Activated CD4-positive, alpha-beta memory T cell treated with anti-CD3 and anti-CD28 coated beads for 36 hours (primary cell): ENCODE measurements around the gene SRPK3. TPM values are rescaled to one million over a fixed set of nuclear protein-coding genes. Genes with fewer than 3 reads are reported as not detected.

Experiments used
- CTCF ChIA-PET: fragments of 350-600 bp; sonication (Branson Sonifier 250); formaldehyde crosslinking; loops from one replicate; lab custom pipeline; 2021; ENCODE audit warnings: antibody characterized with exemption, inconsistent platforms; lab: Charles Lee
- POLR2A ChIA-PET: fragments of 350-600 bp; sonication (Branson Sonifier 250); formaldehyde crosslinking; loops from one replicate; lab custom pipeline; 2021; ENCODE audit warnings: antibody characterized with exemption; lab: Charles Lee
- DNase-seq: peaks from one replicate; pipeline ENCODE4 v3.0.0-alpha.2; 2020
- H3K27ac Mint-ChIP-seq: one replicate; pipeline ENCODE4 v1.8.0; 2021; ENCODE audit warnings: mixed read lengths
- H3K27me3 Mint-ChIP-seq: one replicate; pipeline ENCODE4 v1.8.0; 2021; ENCODE audit warnings: mixed read lengths
- H3K36me3 Mint-ChIP-seq: one replicate; pipeline ENCODE4 v1.8.0; 2021; ENCODE audit warnings: mixed read lengths
- H3K4me1 Mint-ChIP-seq: one replicate; pipeline ENCODE4 v1.8.0; 2021; ENCODE audit warnings: low read depth, mixed read lengths
- H3K4me3 Mint-ChIP-seq: one replicate; pipeline ENCODE4 v1.8.0; 2021; ENCODE audit warnings: mild to moderate bottlenecking, mixed read lengths
- H3K9me3 Mint-ChIP-seq: one replicate; pipeline ENCODE4 v1.8.0; 2021; ENCODE audit warnings: mixed read lengths
- intact Hi-C: fragments of 100-400 bp; cut with micrococcal nuclease; formaldehyde crosslinking; loops from one replicate; pipeline ENCODE4 v1.15.1; 2023
- total RNA-seq, 2 experiments: library from RNA; stranded (reverse); gene quantifications; one replicate each; pipeline ENCODE4 v1.2.3, GENCODE V29; 2021

Gene SRPK3
- total RNA-seq, 2 experiments from 2014 or later = not detected

GRCh38 chrX:153825042-153825441 is 44.2 kb downstream of the SRPK3 start:
- peaks cover 42% of the 10 kb centered on the region for H3K4me1 Mint-ChIP-seq
- ChIA-PET POLR2A (no interaction called here), CTCF (no interaction called here)
- no peaks in the 10 kb centered on the region for H3K9me3 Mint-ChIP-seq
- no peak for DNase-seq
- no peaks in the 10 kb centered on the region for H3K36me3 Mint-ChIP-seq
- H3K27ac Mint-ChIP-seq = no peak overlapping the region
- H3K27me3 Mint-ChIP-seq = no peaks in the 10 kb centered on the region
- intact Hi-C loops = no loop called here
- H3K4me3 Mint-ChIP-seq = no peak overlapping the region

GRCh38 chrX:153827016-153827415 is 46.2 kb downstream of the SRPK3 start:
- intact Hi-C loops = no loop called here
- no peaks in the 10 kb centered on the region for H3K27me3 Mint-ChIP-seq
- CTCF ChIA-PET = no interaction called here
- H3K4me1 Mint-ChIP-seq = peaks cover 28% of the 10 kb centered on the region
- no peak overlapping the region for H3K4me3 Mint-ChIP-seq
- no peak overlapping the region for H3K27ac Mint-ChIP-seq
- POLR2A ChIA-PET = no interaction called here
- H3K9me3 Mint-ChIP-seq = no peaks in the 10 kb centered on the region
- H3K36me3 Mint-ChIP-seq = no peaks in the 10 kb centered on the region
- no peak for DNase-seq

- no peaks in the 10 kb centered on the region for H3K27me3 Mint-ChIP-seq
- H3K4me1 Mint-ChIP-seq = peaks cover 21% of the 10 kb centered on the region
- no peaks in the 10 kb centered on the region for H3K9me3 Mint-ChIP-seq
- H3K4me3 Mint-ChIP-seq = no peak overlapping the region
- ChIA-PET POLR2A (no interaction called here), CTCF (no interaction called here)
- H3K27ac Mint-ChIP-seq = no peak overlapping the region
- DNase-seq = no peak
- H3K36me3 Mint-ChIP-seq = no peaks in the 10 kb centered on the region
- intact Hi-C loops = no loop called here
Observed at GRCh38 chrX:153827903-153828302, 47.1 kb downstream of the SRPK3 start.

DNA sequence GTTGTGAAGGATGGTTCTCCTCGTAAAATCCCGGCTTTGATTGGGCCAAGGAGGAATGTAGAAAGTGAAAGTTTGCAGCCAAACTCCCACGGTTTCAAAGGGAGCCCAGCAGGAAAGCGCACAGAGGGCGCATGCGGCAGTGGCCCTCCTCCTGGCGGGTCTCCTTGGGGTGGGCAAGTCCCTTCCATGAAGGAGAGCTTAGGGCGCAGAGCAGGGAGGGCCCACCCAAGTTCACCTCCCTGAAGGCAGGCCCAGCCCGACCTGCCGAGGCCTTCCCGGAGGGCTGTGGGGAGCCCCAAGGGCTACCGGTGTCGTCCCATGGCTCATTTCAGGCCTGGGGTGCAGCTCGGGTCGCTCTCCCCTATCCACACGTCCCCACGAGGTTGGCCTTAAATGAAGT is 47.5 kb downstream of the SRPK3 start:
- CTCF ChIA-PET = no interaction called here
- no peak for DNase-seq
- Mint-ChIP-seq H3K4me1 (peaks cover 21% of the 10 kb centered on the region), H3K27me3 (no peaks in the 10 kb centered on the region), H3K4me3 (no peak overlapping the region), H3K27ac (no peak overlapping the region), H3K36me3 (no peaks in the 10 kb centered on the region), H3K9me3 (no peaks in the 10 kb centered on the region)
- POLR2A ChIA-PET = no interaction called here
- intact Hi-C loops = no loop called here

DNA sequence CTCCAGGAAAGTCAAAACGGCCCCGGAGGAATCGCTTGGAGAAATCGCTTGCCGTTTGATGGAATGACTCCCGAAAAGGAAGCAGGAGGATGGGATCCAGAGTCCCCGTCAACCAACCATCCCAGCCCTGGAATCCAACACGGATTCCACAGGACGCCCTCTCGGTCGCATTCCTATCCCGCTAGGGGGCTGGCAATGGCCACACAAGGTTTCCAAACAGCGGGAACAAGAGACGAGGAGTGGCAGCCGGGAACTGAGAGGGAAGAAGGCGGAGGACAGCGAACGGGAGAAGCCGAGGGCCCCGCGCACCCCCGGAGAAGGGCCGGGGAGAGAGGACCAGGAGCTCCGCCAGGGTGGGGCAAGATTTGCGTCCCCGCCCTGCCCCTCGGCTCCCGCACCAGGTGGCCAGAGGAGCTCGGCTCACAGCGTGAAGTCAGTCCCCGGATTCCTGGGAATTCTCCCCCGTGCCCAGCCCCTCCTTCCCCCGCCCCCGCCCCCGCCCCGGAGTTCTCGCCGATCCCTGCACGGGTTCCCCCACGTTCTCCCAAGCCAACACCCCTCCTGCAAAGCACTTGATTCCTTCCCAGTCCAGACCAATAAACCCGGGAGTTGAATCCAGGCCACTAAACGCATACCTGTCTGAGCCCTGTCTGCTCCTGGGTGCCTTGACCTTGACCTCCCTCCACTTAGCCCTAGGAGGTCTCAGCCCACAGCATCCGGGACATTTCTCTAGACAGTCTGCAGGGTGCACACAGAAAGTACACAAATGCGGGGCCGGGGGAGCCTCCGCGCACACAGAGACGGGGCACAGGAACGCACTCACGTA is 48.1 kb downstream of the SRPK3 start:
- Mint-ChIP-seq H3K27ac (no peak overlapping the region), H3K4me1 (peaks cover 17% of the 10 kb centered on the region), H3K9me3 (no peaks in the 10 kb centered on the region), H3K4me3 (peak overlapping the region; percentile 56), H3K36me3 (no peaks in the 10 kb centered on the region), H3K27me3 (no peaks in the 10 kb centered on the region)
- no peak for DNase-seq
- POLR2A ChIA-PET = no interaction called here
- intact Hi-C loops = no loop called here
- CTCF ChIA-PET = no interaction called here

DNA sequence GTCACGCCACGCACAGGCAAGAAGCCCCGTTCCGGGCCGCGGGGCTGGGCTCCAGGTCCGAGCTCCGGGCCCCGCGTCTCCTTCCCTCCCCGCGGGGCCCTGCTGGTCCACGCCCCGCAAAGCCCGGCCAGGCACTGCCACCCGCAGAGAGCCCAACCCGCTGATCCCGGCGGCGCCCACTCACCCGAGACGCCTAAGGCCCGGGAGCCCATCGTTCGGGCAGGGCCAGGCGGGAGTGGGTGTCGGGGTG is 48.6 kb downstream of the SRPK3 start:
- H3K27ac Mint-ChIP-seq = no peak overlapping the region
- ChIA-PET CTCF (no interaction called here), POLR2A (no interaction called here)
- no peaks in the 10 kb centered on the region for H3K36me3 Mint-ChIP-seq
- peaks cover 14% of the 10 kb centered on the region for H3K4me1 Mint-ChIP-seq
- H3K27me3 Mint-ChIP-seq = no peaks in the 10 kb centered on the region
- intact Hi-C loops = no loop called here
- H3K4me3 Mint-ChIP-seq = peak overlapping the region; percentile 56
- no peak for DNase-seq
- no peaks in the 10 kb centered on the region for H3K9me3 Mint-ChIP-seq

- CTCF ChIA-PET = no interaction called here
Observed at GRCh38 chrX:153829799-153830639, 49.2 kb downstream of the SRPK3 start, which contains the start of gene PDZD4. Gene PDZD4, minus strand, starts transcription at chrX:153830544. Its CDS starts 246 bp downstream, at chrX:153830298.

GRCh38 chrX:153830640-153831428 is 50.0 kb downstream of the SRPK3 start:
- Mint-ChIP-seq H3K27me3 (no peaks in the 10 kb centered on the region), H3K4me3 (peak overlapping the region; percentile 26), H3K4me1 (peaks cover 14% of the 10 kb centered on the region), H3K9me3 (no peaks in the 10 kb centered on the region), H3K27ac (no peak overlapping the region), H3K36me3 (no peaks in the 10 kb centered on the region)
- POLR2A ChIA-PET = no interaction called here
- intact Hi-C loops = loop anchor here (10.0 kb wide), 1 partner anchor 54 kb away; the partner anchor contains the start of gene L1CAM
- no peak for DNase-seq
- CTCF ChIA-PET = no interaction called here

More at GRCh38 chrX:153829799-153830639, 49.2 kb downstream of the SRPK3 start, which contains the start of gene PDZD4:
- H3K27ac Mint-ChIP-seq = no peak within 1 kb of the TSS
- peak within 1 kb of the TSS; percentile 56 for H3K4me3 Mint-ChIP-seq
- no peaks in the 10 kb centered on the region for H3K27me3 Mint-ChIP-seq
- peak; percentile 26 for DNase-seq
- POLR2A ChIA-PET = no interaction called here
- peaks cover 14% of the 10 kb centered on the region for H3K4me1 Mint-ChIP-seq
- H3K9me3 Mint-ChIP-seq = no peaks in the 10 kb centered on the region
- intact Hi-C loops = loop anchor here (10.0 kb wide), 1 partner anchor 55 kb away; the partner anchor contains the start of gene L1CAM
- H3K36me3 Mint-ChIP-seq = no peaks in the 10 kb centered on the region

- POLR2A ChIA-PET = no interaction called here
- intact Hi-C loops = loop anchor here (10.0 kb wide), 1 partner anchor 53 kb away; the partner anchor contains the start of gene L1CAM
Observed at GRCh38 chrX:153831429-153832150, 50.7 kb downstream of the SRPK3 start.

DNA sequence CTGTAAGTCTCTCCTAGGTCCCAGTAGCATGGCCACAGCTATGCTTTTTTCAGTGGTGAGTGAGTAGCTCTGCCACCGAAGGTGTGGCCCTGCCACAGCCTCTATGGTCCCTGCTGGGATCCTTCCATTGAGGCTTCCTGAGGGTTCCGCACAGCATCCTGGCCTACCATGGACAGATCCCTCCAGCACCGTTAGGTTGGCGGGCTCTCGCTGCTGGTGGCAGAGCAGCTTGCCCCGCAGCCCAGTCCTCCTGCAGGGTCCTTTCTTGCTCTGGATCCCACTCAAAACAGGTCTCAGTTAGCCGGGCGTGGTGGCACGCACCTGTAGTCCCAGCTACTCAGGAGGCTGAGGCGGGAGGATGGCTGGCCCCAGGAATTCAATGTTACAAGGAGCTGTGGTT is 51.9 kb downstream of the SRPK3 start:
- intact Hi-C loops = loop anchor here (10.0 kb wide), 1 partner anchor 52 kb away; the partner anchor contains the start of gene L1CAM
- Mint-ChIP-seq H3K27me3 (no peaks in the 10 kb centered on the region), H3K9me3 (no peaks in the 10 kb centered on the region), H3K36me3 (no peaks in the 10 kb centered on the region), H3K27ac (no peak overlapping the region), H3K4me1 (peaks cover 4% of the 10 kb centered on the region), H3K4me3 (no peak overlapping the region)
- ChIA-PET POLR2A (no interaction called here), CTCF (no interaction called here)
- no peak for DNase-seq

More at GRCh38 chrX:153831429-153832150, 50.7 kb downstream of the SRPK3 start:
- Mint-ChIP-seq H3K9me3 (no peaks in the 10 kb centered on the region), H3K4me3 (peak overlapping the region; percentile 26), H3K4me1 (peaks cover 14% of the 10 kb centered on the region), H3K36me3 (no peaks in the 10 kb centered on the region), H3K27ac (no peak overlapping the region), H3K27me3 (no peaks in the 10 kb centered on the region)
- no peak for DNase-seq
- CTCF ChIA-PET = no interaction called here
